IPS-20b (cell line): Measurements from ENCODE around the gene ISG15.
A peak's percentile ranks its signal among the peaks of the same experiment; 100 is the strongest.
"Not testable (repeated sequence)": the region's sequence is repeated elsewhere in the genome, so short reads cannot be mapped to it uniquely, and the experiment has no call there.

Experiments
- H3K27ac ChIP-seq: one replicate; pipeline ENCODE4 v1.5.1; 2013; ENCODE audit warnings: low read length
- H3K27me3 ChIP-seq: 2 replicates; pipeline ENCODE4 v1.6.1; 2013; ENCODE audit warnings: mild to moderate bottlenecking, low read length, inconsistent platforms; ENCODE audit not compliant: insufficient read depth
- H3K36me3 ChIP-seq: 2 replicates; pipeline ENCODE4 v1.6.1; 2013; ENCODE audit warnings: low read depth, mild to moderate bottlenecking, inconsistent platforms, low read length, moderate library complexity; ENCODE audit not compliant: insufficient read depth
- H3K4me1 ChIP-seq: 2 replicates; pipeline ENCODE4 v1.6.1; 2013; ENCODE audit warnings: mild to moderate bottlenecking, control low read depth, inconsistent platforms, low read length, moderate library complexity; ENCODE audit not compliant: insufficient read depth
- H3K4me3 ChIP-seq: 2 replicates; pipeline ENCODE4 v1.5.1; 2013; ENCODE audit warnings: mild to moderate bottlenecking, low read length, inconsistent platforms
- H3K9ac ChIP-seq: 2 replicates; pipeline ENCODE4 v1.6.1; 2013; ENCODE audit warnings: low read depth, mild to moderate bottlenecking, inconsistent platforms, low read length, moderate library complexity
- H3K9me3 ChIP-seq: 2 replicates; pipeline ENCODE4 v1.6.1; 2013; ENCODE audit warnings: mild to moderate bottlenecking, low read depth, low read length, inconsistent platforms; ENCODE audit not compliant: insufficient read depth

ISG15 gene

DNA sequence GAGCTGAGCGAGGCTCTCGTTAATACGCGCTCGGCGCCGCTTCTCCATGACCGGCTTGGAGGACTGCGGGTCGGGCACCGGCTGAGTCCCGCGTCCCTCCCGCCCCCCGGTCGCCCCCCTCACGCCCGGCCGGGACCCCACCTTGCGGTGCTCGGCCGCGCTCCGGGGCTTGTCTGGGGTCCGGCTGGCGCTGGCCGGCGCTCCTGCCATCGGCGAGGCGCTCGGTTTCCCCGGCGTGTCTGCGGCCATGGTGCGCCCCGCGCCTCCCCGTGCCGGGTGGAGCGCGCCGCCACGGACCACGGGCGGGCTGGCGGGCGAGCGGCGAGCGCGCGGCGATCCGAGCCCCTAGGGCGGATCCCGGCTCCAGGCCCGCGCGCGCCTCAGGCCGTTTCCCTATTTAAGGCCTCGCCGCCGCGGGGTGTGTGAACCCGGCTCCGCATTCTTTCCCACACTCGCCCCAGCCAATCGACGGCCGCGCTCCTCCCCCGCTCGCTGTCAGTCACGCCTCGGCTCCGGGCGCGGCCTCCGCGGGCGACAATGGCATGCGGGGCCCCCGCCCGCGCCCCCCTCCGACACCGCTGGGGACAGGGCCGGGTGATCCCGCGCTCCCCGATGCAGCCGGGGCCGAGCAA is 13.5 kb upstream of the ISG15 start, which contains the start of gene HES4:
TSS of gene HES4 (minus strand) at position 373 of the 632 bp plus-strand sequence. CDS start at position 249, 124 bp downstream.
- Histone ChIP-seq H3K4me3 (peak within 1 kb of the TSS; percentile 61), H3K9ac (no peak within 1 kb of the TSS), H3K36me3 (no peaks in the 10 kb centered on the region), H3K9me3 (no peaks in the 10 kb centered on the region), H3K27me3 (peaks cover 99% of the 10 kb centered on the region), H3K4me1 (peaks cover 5% of the 10 kb centered on the region; the same call in 1 of the 2 replicates), H3K27ac (no peak within 1 kb of the TSS)

DNA sequence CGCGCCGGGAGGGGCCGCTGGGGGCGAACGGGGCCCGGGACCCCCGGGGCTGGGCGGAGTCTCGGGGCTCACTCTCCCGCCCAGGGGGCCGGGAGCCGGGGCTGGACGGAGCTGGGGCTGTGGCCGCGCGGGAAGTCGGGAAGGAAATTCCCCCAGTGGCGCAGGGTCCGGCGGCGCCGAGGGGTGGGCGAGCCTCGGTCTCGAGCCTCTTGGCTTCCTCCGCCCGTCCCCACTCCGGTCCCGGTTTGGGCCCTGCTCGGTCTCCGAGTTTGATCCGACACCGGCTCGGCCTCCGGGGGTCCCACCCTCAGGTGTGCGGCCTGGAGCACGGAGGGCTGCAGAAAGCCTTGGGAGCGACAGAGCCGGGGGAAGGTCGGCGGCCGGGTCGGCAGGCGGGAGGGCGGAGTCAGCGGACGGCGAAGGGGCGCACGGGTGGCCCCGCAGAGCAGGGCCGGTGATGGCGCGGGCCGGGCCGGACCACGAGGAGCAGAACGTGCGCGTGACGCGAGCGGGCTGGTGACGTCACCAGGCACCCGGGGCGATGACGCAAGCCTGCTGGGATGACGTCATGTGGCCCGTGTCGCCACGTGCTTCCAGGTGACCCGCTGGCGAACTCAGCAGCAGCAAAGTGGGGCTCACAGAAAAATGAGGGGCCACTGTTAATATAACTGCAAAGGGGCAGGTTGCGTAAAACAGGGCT is 12.8 kb upstream of the ISG15 start:
- Histone ChIP-seq H3K36me3 (no peaks in the 10 kb centered on the region), H3K27me3 (peaks cover 99% of the 10 kb centered on the region), H3K4me1 (peaks cover 7% of the 10 kb centered on the region; the same call in 1 of the 2 replicates), H3K9ac (no peak overlapping the region), H3K9me3 (no peaks in the 10 kb centered on the region), H3K27ac (no peak overlapping the region), H3K4me3 (peak overlapping the region; percentile 61)

DNA sequence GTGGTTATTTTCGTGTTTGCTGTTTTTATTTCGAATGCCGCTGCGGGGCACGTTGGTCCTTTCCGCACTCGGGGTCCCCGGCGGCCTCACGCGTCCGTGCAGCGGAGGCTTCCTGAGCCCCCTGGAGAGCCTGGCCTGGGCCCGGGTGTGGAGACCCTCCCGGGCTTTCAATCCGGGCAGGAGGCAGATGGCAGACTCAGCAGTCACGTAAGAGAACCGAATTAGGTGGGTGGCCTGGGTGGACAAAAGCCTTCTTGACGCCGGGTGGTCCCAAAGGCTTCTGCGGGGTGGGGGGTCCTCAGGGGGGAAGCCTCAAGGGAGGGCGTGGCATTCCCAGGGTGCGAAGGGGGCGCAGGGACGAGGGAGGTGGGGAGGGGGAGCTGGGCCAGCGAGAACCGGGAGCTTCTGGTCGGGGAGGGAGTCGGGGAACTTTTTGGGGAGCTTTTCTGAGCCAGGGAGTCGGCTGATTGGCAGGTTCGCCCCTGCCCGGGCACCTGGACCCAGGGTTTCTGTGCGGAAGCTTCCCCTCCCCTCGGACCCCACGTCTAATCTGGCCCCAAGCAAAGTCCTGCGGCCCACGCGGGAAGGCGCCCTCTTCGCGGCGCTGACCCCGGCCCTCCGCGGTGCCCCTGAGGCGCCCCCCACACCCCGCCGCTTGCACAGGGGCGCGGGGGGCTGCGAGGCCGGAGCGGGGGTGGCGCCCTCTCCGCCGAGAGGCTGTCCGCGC is 12.1 kb upstream of the ISG15 start:
- peaks cover 7% of the 10 kb centered on the region; the same call in 1 of the 2 replicates for H3K4me1 ChIP-seq
- H3K27ac ChIP-seq = no peak overlapping the region
- H3K9me3 ChIP-seq = no peaks in the 10 kb centered on the region
- H3K27me3 ChIP-seq = peaks cover 93% of the 10 kb centered on the region
- H3K9ac ChIP-seq = no peak overlapping the region
- peak overlapping the region; percentile 43; the same call in 1 of the 2 replicates for H3K4me3 ChIP-seq
- H3K36me3 ChIP-seq = no peaks in the 10 kb centered on the region

DNA sequence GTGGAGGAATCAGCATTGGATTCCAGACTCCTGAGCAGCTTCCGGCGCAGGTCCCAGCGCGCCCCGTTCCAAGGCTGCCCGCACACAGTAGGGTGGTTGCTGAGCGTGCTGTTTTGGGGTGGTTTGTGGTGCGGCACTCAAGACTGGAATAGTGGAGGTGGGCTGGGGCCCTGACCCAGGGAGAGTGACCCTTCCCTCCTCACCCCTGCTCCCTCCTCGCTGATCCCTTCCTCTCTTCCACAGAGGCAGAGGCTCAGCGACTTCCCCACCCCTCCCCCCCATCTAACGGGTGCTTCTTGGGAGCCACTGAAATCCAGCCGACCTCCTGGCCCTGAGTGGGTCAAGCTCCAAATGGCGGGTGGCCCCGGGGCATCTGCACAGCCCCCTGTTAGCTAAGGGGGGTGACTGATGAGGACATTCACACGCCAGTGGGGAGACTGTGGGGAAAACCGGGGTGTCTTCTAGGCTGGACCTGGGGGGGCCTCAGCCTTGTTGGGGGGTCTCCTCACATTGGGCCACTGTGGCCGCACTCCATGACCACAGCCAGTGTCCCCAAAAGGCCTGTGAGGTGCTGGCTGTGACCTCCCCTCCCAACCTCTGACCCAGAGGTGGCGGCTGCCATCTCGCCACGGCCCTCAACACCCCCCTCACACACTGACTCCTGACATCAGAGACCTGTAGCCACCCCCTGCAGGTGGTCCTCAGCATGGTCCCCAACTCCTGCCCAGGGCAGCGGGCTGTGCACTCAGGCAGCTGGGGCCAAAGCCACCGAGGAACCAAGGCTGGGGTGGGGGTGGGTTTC is 9.5 kb upstream of the ISG15 start:
- H3K27me3 ChIP-seq = peaks cover 75% of the 10 kb centered on the region
- H3K9ac ChIP-seq = no peak overlapping the region
- H3K4me1 ChIP-seq = peaks cover 7% of the 10 kb centered on the region; the same call in 1 of the 2 replicates
- H3K27ac ChIP-seq = no peak overlapping the region
- no peaks in the 10 kb centered on the region for H3K36me3 ChIP-seq
- no peaks in the 10 kb centered on the region for H3K9me3 ChIP-seq
- no peak overlapping the region for H3K4me3 ChIP-seq

DNA sequence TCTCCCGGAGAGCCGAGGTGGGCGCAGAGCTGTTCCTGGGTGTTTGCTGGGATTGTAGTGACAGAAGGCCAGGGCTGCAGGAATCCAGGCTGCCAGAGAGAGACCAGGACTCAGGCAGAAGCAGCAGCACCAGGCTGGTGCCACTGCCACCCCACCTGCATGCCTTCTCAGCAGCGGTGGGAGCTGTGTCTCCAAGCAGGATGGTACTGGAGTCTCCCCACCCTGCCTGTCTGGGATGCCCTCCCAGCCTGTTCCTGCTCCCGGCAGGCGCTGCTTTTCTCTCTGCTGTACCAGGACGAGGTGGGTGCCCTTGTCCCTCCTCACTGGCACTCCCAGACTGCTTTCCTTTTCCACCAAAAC is 8.9 kb upstream of the ISG15 start:
- Histone ChIP-seq H3K36me3 (no peaks in the 10 kb centered on the region), H3K9me3 (no peaks in the 10 kb centered on the region), H3K4me1 (peaks cover 7% of the 10 kb centered on the region; the same call in 1 of the 2 replicates), H3K27ac (no peak overlapping the region), H3K9ac (no peak overlapping the region), H3K27me3 (peaks cover 70% of the 10 kb centered on the region), H3K4me3 (no peak overlapping the region)

DNA sequence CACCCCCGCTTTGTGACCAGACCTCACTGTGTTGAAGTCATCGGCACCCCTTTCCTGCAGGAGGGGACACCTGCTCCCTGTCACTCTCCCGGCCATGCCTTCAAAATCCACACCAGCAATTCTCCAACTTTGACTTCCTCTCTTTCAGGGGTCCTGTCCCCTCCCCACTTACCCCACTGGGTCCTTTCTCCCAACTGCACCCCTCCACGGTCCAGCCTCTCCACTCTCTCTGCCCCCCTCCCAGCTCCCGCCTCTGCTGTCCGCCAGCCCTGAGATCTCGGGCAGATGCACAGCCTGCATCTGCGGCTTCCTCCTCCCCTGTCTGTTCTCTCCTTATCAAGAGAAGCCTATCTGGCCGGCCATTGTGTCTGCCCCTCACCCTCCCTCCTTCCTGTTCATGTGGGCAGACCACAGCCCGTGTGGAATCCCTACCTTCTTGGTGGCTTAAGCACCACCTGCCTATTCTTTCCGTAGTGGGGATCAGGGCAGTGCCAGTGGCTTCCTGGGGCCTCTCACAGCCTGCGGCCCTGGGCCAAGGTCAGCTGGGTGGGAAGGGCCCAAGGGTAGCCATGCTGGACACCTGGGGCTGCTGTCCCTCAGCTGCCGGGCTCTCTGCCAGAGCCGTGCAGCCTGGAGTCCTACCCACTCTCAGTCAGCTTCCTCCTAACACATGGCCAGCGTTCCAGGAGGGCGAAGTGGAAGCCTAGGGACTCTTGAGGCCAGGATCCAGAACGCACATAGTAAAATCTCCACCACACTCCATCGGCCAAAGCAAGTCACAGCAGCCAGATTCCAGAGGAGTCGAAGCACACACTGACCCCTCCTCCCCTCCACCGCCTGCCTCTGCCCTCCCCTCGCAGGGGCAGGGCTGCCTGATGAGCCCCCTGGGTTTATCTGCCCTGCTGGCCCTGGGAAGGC is 8.3 kb upstream of the ISG15 start:
- no peak overlapping the region for H3K4me3 ChIP-seq
- no peak overlapping the region for H3K27ac ChIP-seq
- H3K36me3 ChIP-seq = no peaks in the 10 kb centered on the region
- H3K27me3 ChIP-seq = peaks cover 63% of the 10 kb centered on the region
- no peak overlapping the region for H3K9ac ChIP-seq
- peaks cover 7% of the 10 kb centered on the region; the same call in 1 of the 2 replicates for H3K4me1 ChIP-seq
- H3K9me3 ChIP-seq = no peaks in the 10 kb centered on the region

DNA sequence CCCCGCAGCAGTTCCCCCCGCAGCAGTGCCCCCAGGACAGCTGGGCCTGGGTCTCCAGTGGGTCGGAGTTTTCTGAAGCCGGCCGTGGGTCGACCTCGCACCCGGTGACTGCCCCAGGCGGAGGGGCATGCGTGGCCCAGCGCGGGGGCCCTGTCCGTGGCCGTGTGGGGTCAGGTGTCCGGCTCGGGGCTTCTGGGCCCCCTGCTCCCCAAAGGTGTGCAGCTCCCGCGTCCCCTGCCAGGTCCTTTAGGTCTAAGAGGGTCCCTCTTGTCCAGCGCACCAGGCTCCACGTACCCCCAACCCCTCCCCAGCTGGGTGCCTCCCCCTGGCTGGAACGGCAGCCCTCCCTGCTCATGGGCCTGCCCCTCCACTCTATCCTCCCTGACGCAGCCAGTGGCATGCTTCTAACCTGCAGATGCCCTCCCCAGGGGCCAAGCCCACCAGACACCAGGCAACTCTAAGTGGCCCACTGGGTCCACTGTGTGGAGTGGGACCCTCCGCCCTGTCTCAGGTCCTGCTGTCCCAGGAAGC is 7.5 kb upstream of the ISG15 start:
- Histone ChIP-seq H3K9ac (no peak overlapping the region), H3K4me1 (peaks cover 7% of the 10 kb centered on the region; the same call in 1 of the 2 replicates), H3K9me3 (no peaks in the 10 kb centered on the region), H3K4me3 (no peak overlapping the region), H3K36me3 (no peaks in the 10 kb centered on the region), H3K27ac (no peak overlapping the region), H3K27me3 (peaks cover 55% of the 10 kb centered on the region)

DNA sequence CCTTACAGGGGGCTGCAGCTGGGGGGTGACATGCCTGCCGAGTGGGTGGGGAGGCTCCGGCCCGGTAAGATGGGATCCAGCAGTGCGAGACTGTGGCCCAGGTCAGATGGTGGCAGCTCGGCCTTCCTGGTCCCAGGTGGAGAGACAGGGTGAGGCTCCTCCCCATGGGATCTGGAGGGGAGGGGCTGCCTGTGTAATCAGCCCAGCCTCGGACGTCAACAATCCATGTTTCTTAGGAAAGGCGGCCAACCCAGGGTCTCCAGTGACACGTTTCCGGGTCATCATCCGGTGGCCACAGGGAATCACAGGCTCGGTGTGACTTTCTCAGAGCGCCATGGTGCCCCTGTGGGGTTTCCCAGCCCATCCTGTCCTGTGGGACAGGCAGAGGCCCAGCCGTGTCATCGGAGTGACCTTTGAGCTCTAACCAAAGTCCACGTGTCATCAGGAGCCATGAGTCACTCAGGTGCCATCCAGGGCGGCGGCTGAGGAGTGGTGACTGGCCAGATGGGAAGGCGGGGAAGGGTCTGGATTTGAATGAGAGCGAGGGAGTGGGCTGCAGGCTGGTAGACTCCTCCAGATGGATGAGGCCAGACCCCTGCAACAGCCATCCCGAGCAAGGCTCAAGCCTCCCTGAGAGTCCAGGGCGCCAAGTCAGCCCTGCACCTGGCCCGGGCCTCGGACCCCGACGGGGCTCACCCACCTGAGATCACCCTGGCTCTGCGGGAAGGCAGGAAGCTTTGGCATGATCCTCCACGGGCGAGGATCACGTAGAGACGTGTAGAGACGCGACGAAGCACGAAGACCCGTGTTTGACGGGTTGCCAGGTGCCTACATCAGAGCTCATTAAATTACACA is 6.8 kb upstream of the ISG15 start:
- Histone ChIP-seq H3K9me3 (no peaks in the 10 kb centered on the region), H3K9ac (no peak overlapping the region), H3K36me3 (no peaks in the 10 kb centered on the region), H3K4me3 (no peak overlapping the region), H3K4me1 (peaks cover 7% of the 10 kb centered on the region; the same call in 1 of the 2 replicates), H3K27me3 (peaks cover 48% of the 10 kb centered on the region), H3K27ac (no peak overlapping the region)

DNA sequence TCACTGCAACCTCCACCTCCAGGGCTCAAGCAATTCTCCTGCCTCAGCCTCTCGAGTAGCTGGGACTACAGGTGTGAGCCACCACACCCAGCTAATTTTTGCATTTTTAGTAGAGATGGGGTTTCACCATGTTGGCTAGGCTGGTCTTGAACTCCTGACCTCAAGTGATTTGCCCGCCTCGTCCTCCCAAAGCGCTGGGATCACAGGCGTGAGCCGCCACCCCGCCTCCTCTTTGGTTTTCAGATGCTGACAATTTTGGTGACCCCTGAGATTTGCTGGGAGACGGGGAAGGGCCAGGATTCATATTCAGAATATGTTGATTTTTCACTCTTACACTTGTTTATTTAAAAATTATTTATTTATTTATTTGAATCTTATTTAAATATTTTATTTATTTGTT is 3.2 kb upstream of the ISG15 start:
- not testable (repeated sequence) for H3K4me3 ChIP-seq, H3K4me1 ChIP-seq, H3K36me3 ChIP-seq, H3K9ac ChIP-seq, H3K27ac ChIP-seq, H3K9me3 ChIP-seq
- H3K27me3 ChIP-seq = peaks cover 25% of the 10 kb centered on the region; the same call in 1 of the 2 replicates
